Kidney (tissue), 14 donors: ENCODE data around the gene CRADD. TPM values are rescaled to one million over a fixed set of nuclear protein-coding genes. Genes with fewer than 3 reads are reported as not detected.
A peak's percentile ranks its signal among the peaks of the same experiment; 100 is the strongest.

Experiments used
- DNase-seq, 5 donors: peaks; one replicate each; pipeline ENCODE4 v3.0.0-alpha.2; 2013 to 2020
- FAIRE-seq: peaks from 2 replicates; lab custom pipeline; 2012; peaks lifted over from hg19 to GRCh38; lab: Jason Lieb, UNC
- H3K27ac ChIP-seq, 2 donors: one replicate each; pipeline ENCODE4 v1.7.0; 2013; ENCODE audit warnings: low read depth in 2 of 2, low read length in 2 of 2, inconsistent platforms in 1 of 2
- H3K27me3 ChIP-seq: one replicate; pipeline ENCODE4 v1.7.1; 2013; ENCODE audit warnings: low read length, inconsistent platforms; ENCODE audit not compliant: control insufficient read depth, insufficient read depth
- H3K36me3 ChIP-seq, 3 donors: one replicate each; pipeline versions ENCODE4 v1.7.0 to v1.7.1; 2013; ENCODE audit warnings: low read length in 3 of 3, control low read depth in 1 of 3, inconsistent platforms in 1 of 3; ENCODE audit not compliant: insufficient read depth in 3 of 3, control insufficient read depth in 2 of 3
- H3K4me1 ChIP-seq, 3 donors: one replicate each; pipeline versions ENCODE4 v1.7.0 to v1.7.1; 2013; ENCODE audit warnings: low read length in 3 of 3, inconsistent platforms in 1 of 3, low read depth in 1 of 3; ENCODE audit not compliant: control insufficient read depth in 2 of 3, insufficient read depth in 2 of 3
- H3K4me3 ChIP-seq, 3 donors: one replicate each; pipeline versions ENCODE4 v1.7.0 to v1.8.1; 2013; ENCODE audit warnings: low read length in 3 of 3, control low read depth in 1 of 3, inconsistent platforms in 1 of 3
- H3K9ac ChIP-seq, 3 donors: one replicate each; pipeline versions ENCODE4 v1.7.0 to v1.7.1; 2013; ENCODE audit warnings: low read length in 3 of 3, control low read depth in 1 of 3, inconsistent platforms in 1 of 3
- H3K9me3 ChIP-seq, 3 donors: one replicate each; pipeline versions ENCODE4 v1.7.0 to v1.7.1; 2013; ENCODE audit warnings: low read length in 3 of 3, control low read depth in 1 of 3, inconsistent platforms in 1 of 3; ENCODE audit not compliant: control insufficient read depth in 2 of 3, insufficient read depth in 1 of 3
- CTCF ChIP-seq: IDR thresholded peaks from 3 replicates; pipeline ENCODE4 v1.5.1; 2012; ENCODE audit warnings: mild to moderate bottlenecking, moderate library complexity, borderline replicate concordance; ENCODE audit not compliant: insufficient read depth; ENCODE audit errors: extremely low read depth
- intact Hi-C: fragments of 100-400 bp; cut with DNase I; formaldehyde crosslinking; loops from one replicate; pipeline ENCODE4 v1.11.1; 2022
- polyA plus RNA-seq: library from polyadenylated mRNA; stranded (reverse); fragments of 350-450 nt; fragmentation: Illumina TruSeq; extraction: RNeasy Lipid Tissue Mini Kit (QIAGEN cat#74804); gene quantifications from one replicate; pipeline ENCODE4 v1.2.3, GENCODE V29; 2014; ENCODE audit warnings: low read depth, low replicate concordance; ENCODE audit not compliant: insufficient read depth
- total RNA-seq: library from RNA; stranded (reverse); fragmentation: NEBNext Ultra II Directional; extraction: Animal tissue kit (Norgen Biotek cat#: 25700); gene quantifications from one replicate; pipeline ENCODE4 v1.2.1, GENCODE V29; 2021
- donor health status: control.
- donor health status: control.
- donor health status: control.
- donor health status: control.
- donor health status: control.
- donor health status: DM: yes; HTN: yes; CAD: no.
- donor health status: Normal renal cell carcinoma (clear cell type).

The CRADD gene
- total and polyA plus RNA-seq, 2 donors from 2014 or later = 19.1 to 28.8 TPM

DNA sequence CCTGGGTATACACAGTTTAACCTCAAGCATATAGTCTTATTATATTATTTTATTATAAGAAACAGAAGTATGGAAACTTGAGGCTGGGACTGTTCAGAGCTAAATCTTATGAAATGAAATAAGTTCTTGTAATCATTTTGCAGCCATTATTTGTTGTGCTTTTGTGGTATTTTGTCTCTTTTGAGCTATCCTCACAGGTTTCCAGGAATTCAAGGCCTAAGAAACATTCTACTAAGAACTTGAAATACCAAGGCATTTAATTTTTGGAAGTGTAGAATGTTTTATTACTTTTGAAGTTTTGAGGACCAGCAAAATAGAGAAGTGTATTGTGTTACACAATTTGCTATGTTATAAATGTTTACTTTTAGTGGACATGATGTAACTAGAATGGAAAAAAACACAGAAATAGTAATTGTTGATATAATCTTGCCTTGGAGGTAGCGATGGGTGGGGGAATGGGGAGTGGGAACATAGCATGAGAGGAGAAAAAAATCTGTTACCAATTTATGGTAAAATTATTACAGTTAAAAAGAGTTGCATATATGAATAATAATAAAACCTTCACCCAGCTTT lies 81.7 kb downstream of the CRADD start:
- no peaks in the 10 kb centered on the region for H3K27me3 ChIP-seq
- no peak for FAIRE-seq
- H3K9me3 ChIP-seq = no peaks in the 10 kb centered on the region
- no peak overlapping the region for H3K27ac ChIP-seq
- TF ChIP-seq CTCF = no peak
- no peak for DNase-seq
- intact Hi-C loops = no loop called here
- no peak overlapping the region for H3K9ac ChIP-seq
- H3K36me3 ChIP-seq = no peaks in the 10 kb centered on the region
- no peak overlapping the region for H3K4me3 ChIP-seq
- peaks cover 0 to 7% (median 6%) of the 10 kb centered on the region in 3 donors for H3K4me1 ChIP-seq

DNA sequence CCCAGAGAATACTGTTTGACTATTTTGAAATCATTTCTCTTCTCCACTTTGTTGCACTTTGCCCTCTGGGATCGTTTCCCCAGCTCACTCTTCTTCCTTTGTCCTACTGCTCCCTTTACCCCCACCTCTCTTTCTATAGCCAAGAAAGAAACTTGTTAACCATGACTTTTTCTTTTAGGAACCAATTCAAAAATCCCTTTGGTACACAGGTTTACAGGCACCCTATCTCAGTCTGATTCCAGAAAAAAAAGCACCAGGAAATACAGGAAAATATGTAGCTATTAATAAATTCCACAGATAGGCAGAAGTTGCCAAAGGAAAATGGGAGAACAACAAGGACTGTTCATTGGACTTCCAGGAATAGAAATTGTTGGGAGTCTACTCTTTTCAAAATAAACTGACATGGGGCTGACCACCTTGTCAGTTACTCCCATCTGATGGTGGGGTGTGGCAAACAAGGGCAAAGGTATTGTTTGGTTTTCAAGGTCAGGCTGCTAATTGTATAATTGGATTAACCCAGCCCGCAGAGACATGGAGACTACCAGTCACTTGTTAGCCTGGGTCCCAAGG lies 82.4 kb downstream of the CRADD start:
- H3K27ac ChIP-seq = peak overlapping the region in 1 of 2 donors; percentile 26
- no peak for FAIRE-seq
- H3K9ac ChIP-seq = no peak overlapping the region
- H3K4me3 ChIP-seq = no peak overlapping the region
- DNase-seq = no peak
- H3K4me1 ChIP-seq = peaks cover 0 to 7% (median 6%) of the 10 kb centered on the region in 3 donors
- no peaks in the 10 kb centered on the region for H3K27me3 ChIP-seq
- no peaks in the 10 kb centered on the region for H3K36me3 ChIP-seq
- no peak for TF ChIP-seq CTCF
- H3K9me3 ChIP-seq = no peaks in the 10 kb centered on the region
- intact Hi-C loops = no loop called here

DNA sequence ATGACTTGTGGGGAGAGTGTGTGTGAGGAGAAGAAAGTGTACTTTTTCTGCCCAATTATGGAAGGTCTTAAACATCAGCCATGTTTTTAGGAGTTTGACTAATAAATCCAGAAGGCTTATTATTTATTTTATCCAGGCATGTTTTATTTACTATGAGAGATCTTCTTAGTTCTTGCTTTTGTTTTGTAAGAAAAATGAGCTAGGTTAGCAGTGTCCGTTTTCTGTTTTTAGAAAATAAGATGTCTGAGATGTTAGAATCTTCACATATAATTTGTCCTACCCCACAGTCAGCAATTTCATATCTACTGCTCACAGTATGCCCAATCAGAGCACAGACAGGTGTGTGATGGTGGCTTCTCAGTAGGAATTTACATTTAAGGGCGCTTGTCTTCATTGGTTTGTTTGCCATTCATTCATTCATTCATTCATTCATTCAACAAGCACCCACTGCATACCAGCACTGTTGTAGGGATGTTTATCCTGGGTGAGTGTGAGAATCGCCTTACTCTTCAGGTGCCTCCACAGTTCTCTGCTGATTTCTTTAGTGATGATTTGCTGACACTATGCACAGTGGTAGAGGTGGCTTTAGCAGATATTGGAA lies 83.2 kb downstream of the CRADD start:
- no peak overlapping the region for H3K27ac ChIP-seq

More for the DNA sequence above, 83.2 kb downstream of the CRADD start:
- H3K4me1 ChIP-seq = peaks cover 0 to 8% (median 6%) of the 10 kb centered on the region in 3 donors
- no peak for FAIRE-seq
- no peak overlapping the region for H3K4me3 ChIP-seq
- H3K9me3 ChIP-seq = no peaks in the 10 kb centered on the region
- H3K27me3 ChIP-seq = no peaks in the 10 kb centered on the region
- intact Hi-C loops = no loop called here
- no peak for DNase-seq
- H3K9ac ChIP-seq = no peak overlapping the region
- TF ChIP-seq CTCF = no peak
- H3K36me3 ChIP-seq = no peaks in the 10 kb centered on the region
